ENCODE results near the gene MRPL40. TPM values are rescaled to one million over a fixed set of nuclear protein-coding genes. Genes with fewer than 3 reads are reported as not detected.

The MRPL40 gene
- total and polyA plus RNA-seq, 4 donors, result 13.9 to 38.1 (median 26.9) TPM

- intact Hi-C loops (cut with DNase I), result no loop called here
- H3K4me3 ChIP-seq (ENCODE audit: low read length in 2 of 2), result no peak overlapping the region
- peaks cover 0 to 2% of the 10 kb centered on the region in 2 donors for H3K36me3 ChIP-seq (ENCODE audit: control insufficient read depth in 1 of 2, insufficient read depth in 2 of 2, low read length in 1 of 2)
- peaks cover 0 to 2% of the 10 kb centered on the region in 2 donors for H3K4me1 ChIP-seq (ENCODE audit: control insufficient read depth in 1 of 2, insufficient read depth in 2 of 2, low read length in 2 of 2)
- no peaks in the 10 kb centered on the region for H3K27me3 ChIP-seq (ENCODE audit: control insufficient read depth in 1 of 2, insufficient read depth in 2 of 2, low read length in 1 of 2)
- ATAC-seq (ENCODE audit: low FRiP score) (no peak), DNase-seq (no peak)
- H3K9me3 ChIP-seq (ENCODE audit: control insufficient read depth, low read length), result no peaks in the 10 kb centered on the region
- 82 to 85% methylated on average over 4 of the region's 4 CpGs for WGBS, 2 donors
- H3K27ac ChIP-seq (ENCODE audit: low read depth in 1 of 2, low read length in 2 of 2), result no peak overlapping the region
These were observed 19.9 kb upstream of the MRPL40 start for GRCh38 chr22:19412478-19412877.

GRCh38 chr22:19412923-19413322, 19.4 kb upstream of the MRPL40 start:
- WGBS, 2 donors, result 78 to 85% methylated on average over 4 of the region's 4 CpGs
- H3K4me1 ChIP-seq (ENCODE audit: control insufficient read depth in 1 of 2, insufficient read depth in 2 of 2, low read length in 2 of 2), result peaks cover 0 to 2% of the 10 kb centered on the region in 2 donors
- H3K4me3 ChIP-seq (ENCODE audit: low read length in 2 of 2), result no peak overlapping the region
- no peak for ATAC-seq (ENCODE audit: low FRiP score)
- no peak overlapping the region for H3K27ac ChIP-seq (ENCODE audit: low read depth in 1 of 2, low read length in 2 of 2)
- no peaks in the 10 kb centered on the region for H3K9me3 ChIP-seq (ENCODE audit: control insufficient read depth, low read length)
- DNase-seq, result no peak
- intact Hi-C loops (cut with DNase I), result no loop called here
- H3K27me3 ChIP-seq (ENCODE audit: control insufficient read depth in 1 of 2, insufficient read depth in 2 of 2, low read length in 1 of 2), result no peaks in the 10 kb centered on the region
- peaks cover 0 to 2% of the 10 kb centered on the region in 2 donors for H3K36me3 ChIP-seq (ENCODE audit: control insufficient read depth in 1 of 2, insufficient read depth in 2 of 2, low read length in 1 of 2)

GRCh38 chr22:19419086-19419463, 13.3 kb upstream of the MRPL40 start:
- H3K36me3 ChIP-seq (ENCODE audit: control insufficient read depth in 1 of 2, insufficient read depth in 2 of 2, low read length in 1 of 2), result no peaks in the 10 kb centered on the region
- no peak overlapping the region for H3K27ac ChIP-seq (ENCODE audit: low read depth in 1 of 2, low read length in 2 of 2)
- no peaks in the 10 kb centered on the region for H3K27me3 ChIP-seq (ENCODE audit: control insufficient read depth in 1 of 2, insufficient read depth in 2 of 2, low read length in 1 of 2)
- DNase-seq (no peak), ATAC-seq (ENCODE audit: low FRiP score) (no peak)
- 84 to 92% methylated on average over 5 of the region's 5 CpGs for WGBS, 2 donors
- peaks cover 0 to under 1% of the 10 kb centered on the region in 2 donors for H3K4me1 ChIP-seq (ENCODE audit: control insufficient read depth in 1 of 2, insufficient read depth in 2 of 2, low read length in 2 of 2)
- H3K4me3 ChIP-seq (ENCODE audit: low read length in 2 of 2), result no peak overlapping the region
- H3K9me3 ChIP-seq (ENCODE audit: control insufficient read depth, low read length), result no peaks in the 10 kb centered on the region
- intact Hi-C loops (cut with DNase I), result no loop called here

- H3K4me3 ChIP-seq (ENCODE audit: low read length in 2 of 2), result no peak overlapping the region
- no peaks in the 10 kb centered on the region for H3K4me1 ChIP-seq (ENCODE audit: control insufficient read depth in 1 of 2, insufficient read depth in 2 of 2, low read length in 2 of 2)
- no peak overlapping the region for H3K27ac ChIP-seq (ENCODE audit: low read depth in 1 of 2, low read length in 2 of 2)
- no peaks in the 10 kb centered on the region for H3K9me3 ChIP-seq (ENCODE audit: control insufficient read depth, low read length)
- H3K27me3 ChIP-seq (ENCODE audit: control insufficient read depth in 1 of 2, insufficient read depth in 2 of 2, low read length in 1 of 2), result no peaks in the 10 kb centered on the region
- no peaks in the 10 kb centered on the region for H3K36me3 ChIP-seq (ENCODE audit: control insufficient read depth in 1 of 2, insufficient read depth in 2 of 2, low read length in 1 of 2)
- intact Hi-C loops (cut with DNase I), result no loop called here
- ATAC-seq (ENCODE audit: low FRiP score) (no peak), DNase-seq (no peak)
- 83 to 86% methylated on average over 5 of the region's 5 CpGs for WGBS, 2 donors
These were observed 12.7 kb upstream of the MRPL40 start for GRCh38 chr22:19419464-19420178.

GRCh38 chr22:19420321-19420720, 12.0 kb upstream of the MRPL40 start:
- Histone ChIP-seq H3K27me3 (ENCODE audit: control insufficient read depth in 1 of 2, insufficient read depth in 2 of 2, low read length in 1 of 2) (no peaks in the 10 kb centered on the region), H3K9me3 (ENCODE audit: control insufficient read depth, low read length) (no peaks in the 10 kb centered on the region), H3K27ac (ENCODE audit: low read depth in 1 of 2, low read length in 2 of 2) (no peak overlapping the region), H3K4me3 (ENCODE audit: low read length in 2 of 2) (no peak overlapping the region), H3K4me1 (ENCODE audit: control insufficient read depth in 1 of 2, insufficient read depth in 2 of 2, low read length in 2 of 2) (no peaks in the 10 kb centered on the region), H3K36me3 (ENCODE audit: control insufficient read depth in 1 of 2, insufficient read depth in 2 of 2, low read length in 1 of 2) (no peaks in the 10 kb centered on the region)
- DNase-seq, result no peak
- intact Hi-C loops (cut with DNase I), result no loop called here
- WGBS, 2 donors, result 89% methylated on average over 6 of the region's 6 CpGs
- no peak for ATAC-seq (ENCODE audit: low FRiP score)

- Histone ChIP-seq H3K4me1 (ENCODE audit: control insufficient read depth in 1 of 2, insufficient read depth in 2 of 2, low read length in 2 of 2) (no peaks in the 10 kb centered on the region), H3K27me3 (ENCODE audit: control insufficient read depth in 1 of 2, insufficient read depth in 2 of 2, low read length in 1 of 2) (no peaks in the 10 kb centered on the region), H3K9me3 (ENCODE audit: control insufficient read depth, low read length) (no peaks in the 10 kb centered on the region), H3K36me3 (ENCODE audit: control insufficient read depth in 1 of 2, insufficient read depth in 2 of 2, low read length in 1 of 2) (no peaks in the 10 kb centered on the region), H3K4me3 (ENCODE audit: low read length in 2 of 2) (no peak overlapping the region), H3K27ac (ENCODE audit: low read depth in 1 of 2, low read length in 2 of 2) (no peak overlapping the region)
- WGBS, 2 donors, result 79 to 83% methylated on average over 11 of the region's 11 CpGs
- intact Hi-C loops (cut with DNase I), result no loop called here
- no peak for ATAC-seq (ENCODE audit: low FRiP score)
- DNase-seq, result no peak
These were observed 9.7 kb upstream of the MRPL40 start for GRCh38 chr22:19422440-19423301.

- H3K4me3 ChIP-seq (ENCODE audit: low read length in 2 of 2), result no peak overlapping the region
- DNase-seq (no peak), ATAC-seq (ENCODE audit: low FRiP score) (no peak)
- WGBS, 2 donors, result 80 to 84% methylated on average over 3 of the region's 3 CpGs
- no peaks in the 10 kb centered on the region for H3K9me3 ChIP-seq (ENCODE audit: control insufficient read depth, low read length)
- H3K27me3 ChIP-seq (ENCODE audit: control insufficient read depth in 1 of 2, insufficient read depth in 2 of 2, low read length in 1 of 2), result no peaks in the 10 kb centered on the region
- no peak overlapping the region for H3K27ac ChIP-seq (ENCODE audit: low read depth in 1 of 2, low read length in 2 of 2)
- H3K4me1 ChIP-seq (ENCODE audit: control insufficient read depth in 1 of 2, insufficient read depth in 2 of 2, low read length in 2 of 2), result no peaks in the 10 kb centered on the region
- H3K36me3 ChIP-seq (ENCODE audit: control insufficient read depth in 1 of 2, insufficient read depth in 2 of 2, low read length in 1 of 2), result no peaks in the 10 kb centered on the region
- intact Hi-C loops (cut with DNase I), result no loop called here
These were observed 8.2 kb upstream of the MRPL40 start for GRCh38 chr22:19424186-19424500.

GRCh38 chr22:19429950-19430889, 2.1 kb upstream of the MRPL40 start:
- WGBS, 2 donors, result 19% methylated on average over 12 of the region's 12 CpGs
- no peaks in the 10 kb centered on the region for H3K27me3 ChIP-seq (ENCODE audit: control insufficient read depth in 1 of 2, insufficient read depth in 2 of 2, low read length in 1 of 2)
- H3K4me1 ChIP-seq (ENCODE audit: control insufficient read depth in 1 of 2, insufficient read depth in 2 of 2, low read length in 2 of 2), result no peaks in the 10 kb centered on the region
- H3K27ac ChIP-seq (ENCODE audit: low read depth in 1 of 2, low read length in 2 of 2), result no peak overlapping the region
- H3K4me3 ChIP-seq (ENCODE audit: low read length in 2 of 2), result peak overlapping the region; percentile 98
- DNase-seq, result peak in 1 of 2 donors; percentile 56
- intact Hi-C loops (cut with DNase I), result loop anchor here (5.0 to 10.0 kb wide), 3 partner anchors 47 to 285 kb away; partner anchors contain the start of genes CDC45 (in 1 of the 2), ESS2 (in 1 of the 2), SLC25A1 (in 1 of the 2) and UFD1 (in 1 of the 2)
- H3K36me3 ChIP-seq (ENCODE audit: control insufficient read depth in 1 of 2, insufficient read depth in 2 of 2, low read length in 1 of 2), result peaks cover 0 to 2% of the 10 kb centered on the region in 2 donors
- ATAC-seq (ENCODE audit: low FRiP score), result no peak
- H3K9me3 ChIP-seq (ENCODE audit: control insufficient read depth, low read length), result no peaks in the 10 kb centered on the region
